Measurements from ENCODE around the gene CTBP1. TPM values are rescaled to one million over a fixed set of nuclear protein-coding genes. Genes with fewer than 3 reads are reported as not detected.

CTBP1 gene
- polyA plus RNA-seq, 1 donor (not counting 4 experiments of a cell fraction or from before 2014, with no cell fraction given): 46.9 TPM

DNA sequence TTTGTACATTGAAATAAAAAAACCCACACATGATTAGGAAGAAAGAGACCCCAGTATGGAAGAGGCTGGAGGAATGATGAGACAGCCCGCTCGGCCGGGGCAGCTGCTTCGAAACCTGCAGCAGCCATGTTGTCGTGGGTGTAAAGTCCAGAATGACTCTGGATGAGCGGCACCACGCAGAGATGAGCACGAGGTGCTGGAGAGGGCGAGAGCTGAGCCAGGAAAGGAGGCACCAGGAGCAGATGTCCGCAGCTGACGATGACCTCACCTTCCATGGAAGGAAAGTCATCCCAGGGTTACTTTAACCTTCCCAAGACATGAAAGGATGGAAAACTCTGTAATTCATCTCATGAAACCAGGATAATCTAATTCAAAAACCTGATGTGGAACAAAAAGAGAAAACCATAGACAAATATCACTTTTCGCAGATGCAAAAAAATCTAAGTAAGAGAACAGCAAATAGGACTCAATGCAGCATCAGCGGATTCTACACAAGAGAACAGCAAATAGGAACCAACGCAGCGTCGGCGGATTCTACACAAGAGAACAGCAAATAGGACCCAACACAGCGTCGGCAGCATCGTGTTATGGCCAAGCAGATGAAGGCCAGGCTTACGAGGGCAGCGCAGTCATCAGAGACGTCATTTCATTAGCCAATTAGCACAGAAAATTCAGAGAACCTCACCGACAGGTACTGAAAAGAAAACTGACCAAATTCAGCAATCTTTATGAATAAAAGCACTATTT is 50.7 kb downstream of the CTBP1 start:
- no peaks in the 10 kb centered on the region for H3K36me3 ChIP-seq (ENCODE audit: control insufficient read depth in 2 of 2, extremely low read depth in 1 of 2, insufficient read depth in 2 of 2, low read length in 2 of 2)
- no peaks in the 10 kb centered on the region for H3K9me1 ChIP-seq (ENCODE audit: control insufficient read depth, extremely low read depth, insufficient read depth, low read length)
- FAIRE-seq (no peak), DNase-seq (ENCODE audit: low read depth, low spot score) (no peak)
- dilution Hi-C loops (cut with MboI; ENCODE audit: extremely low pct_ligation_motif_present, low sequenced_read_pairs): no loop called here
- H3K27ac ChIP-seq (ENCODE audit: control insufficient read depth, insufficient read depth, low read length): no peak overlapping the region
- no peaks in the 10 kb centered on the region for H3K9me3 ChIP-seq (ENCODE audit: control insufficient read depth, low read depth, low read length)
- TF ChIP-seq CTCF (optimal IDR thresholded peaks at IDR 0.05 in 1 of 3, IDR thresholded peaks at IDR 0.05 in 1 of 3, conservative IDR thresholded peaks at IDR 0.05 in 1 of 3; ENCODE audit: extremely low read depth in 1 of 3, insufficient read depth in 2 of 3, low read length in 3 of 3) (no peak), EZH2 (IDR thresholded peaks at IDR 0.05; ENCODE audit: low read length) (no peak)
- no peaks in the 10 kb centered on the region for H3K79me2 ChIP-seq (ENCODE audit: control insufficient read depth, insufficient read depth, low read length)
- no peaks in the 10 kb centered on the region for H4K20me1 ChIP-seq (ENCODE audit: control insufficient read depth, extremely low read depth, insufficient read depth, low read length)
- H3K4me1 ChIP-seq (ENCODE audit: control insufficient read depth, extremely low read depth, insufficient read depth, low read length): peaks cover under 1% of the 10 kb centered on the region
- no peak overlapping the region for H2AFZ ChIP-seq (ENCODE audit: control insufficient read depth, low read length)
- H3K9ac ChIP-seq (ENCODE audit: control insufficient read depth, extremely low read depth, insufficient read depth, low read length): no peak overlapping the region
- no peak overlapping the region for H3K4me2 ChIP-seq (ENCODE audit: control insufficient read depth, extremely low read depth, insufficient read depth, low read depth, low read length)
- H3K27me3 ChIP-seq (ENCODE audit: control insufficient read depth, extremely low read depth, insufficient read depth, low read length): peaks cover 7% of the 10 kb centered on the region
- H3K4me3 ChIP-seq (ENCODE audit: control insufficient read depth in 2 of 3, extremely low read depth in 1 of 3, insufficient read depth in 2 of 3, low read depth in 1 of 3, low read length in 3 of 3): no peak overlapping the region

- no peaks in the 10 kb centered on the region for H3K9me1 ChIP-seq (ENCODE audit: control insufficient read depth, extremely low read depth, insufficient read depth, low read length)
- H3K4me1 ChIP-seq (ENCODE audit: control insufficient read depth, extremely low read depth, insufficient read depth, low read length): peaks cover 17% of the 10 kb centered on the region
- TF ChIP-seq EZH2 (IDR thresholded peaks at IDR 0.05; ENCODE audit: low read length): no peak
- TF ChIP-seq CTCF (optimal IDR thresholded peaks at IDR 0.05 in 1 of 3, IDR thresholded peaks at IDR 0.05 in 1 of 3, conservative IDR thresholded peaks at IDR 0.05 in 1 of 3; ENCODE audit: extremely low read depth in 1 of 3, insufficient read depth in 2 of 3, low read length in 3 of 3): no peak
- no peak overlapping the region for H3K9ac ChIP-seq (ENCODE audit: control insufficient read depth, extremely low read depth, insufficient read depth, low read length)
- peaks cover 2% of the 10 kb centered on the region for H4K20me1 ChIP-seq (ENCODE audit: control insufficient read depth, extremely low read depth, insufficient read depth, low read length)
- DNase-seq (ENCODE audit: low read depth, low spot score) (no peak), FAIRE-seq (no peak)
- H3K4me2 ChIP-seq (ENCODE audit: control insufficient read depth, extremely low read depth, insufficient read depth, low read depth, low read length): no peak overlapping the region
- no peaks in the 10 kb centered on the region for H3K9me3 ChIP-seq (ENCODE audit: control insufficient read depth, low read depth, low read length)
- H3K36me3 ChIP-seq (ENCODE audit: control insufficient read depth in 2 of 2, extremely low read depth in 1 of 2, insufficient read depth in 2 of 2, low read length in 2 of 2): no peaks in the 10 kb centered on the region
- peaks cover 7% of the 10 kb centered on the region for H3K27me3 ChIP-seq (ENCODE audit: control insufficient read depth, extremely low read depth, insufficient read depth, low read length)
- no peak overlapping the region for H2AFZ ChIP-seq (ENCODE audit: control insufficient read depth, low read length)
- H3K27ac ChIP-seq (ENCODE audit: control insufficient read depth, insufficient read depth, low read length): no peak overlapping the region
- H3K79me2 ChIP-seq (ENCODE audit: control insufficient read depth, insufficient read depth, low read length): no peaks in the 10 kb centered on the region
- dilution Hi-C loops (cut with MboI; ENCODE audit: extremely low pct_ligation_motif_present, low sequenced_read_pairs): no loop called here
- no peak overlapping the region for H3K4me3 ChIP-seq (ENCODE audit: control insufficient read depth in 2 of 3, extremely low read depth in 1 of 3, insufficient read depth in 2 of 3, low read depth in 1 of 3, low read length in 3 of 3)
These were observed 52.3 kb downstream of the CTBP1 start for GRCh38 chr4:1196421-1197183.

All from keratinocyte (primary cell).